NCI-H526 (cell line): ENCODE results near the gene NACC1.

Experiments
- DNase-seq, 2 experiments: peaks; one replicate each; lab custom pipeline; 2025; lab: John Stamatoyannopoulos, UW

NACC1 gene

GRCh38 chr19:13087795-13088537 lies 30.1 kb upstream of the NACC1 start:
- no peak for DNase-seq

- no peak for DNase-seq
Measured at GRCh38 chr19:13089139-13089856, 28.8 kb upstream of the NACC1 start.

- no peak for DNase-seq
Measured at GRCh38 chr19:13089857-13090507, 28.1 kb upstream of the NACC1 start.

GRCh38 chr19:13090511-13091231 lies 27.4 kb upstream of the NACC1 start:
- DNase-seq: no peak

- DNase-seq: no peak
Measured at GRCh38 chr19:13091400-13092157, 26.5 kb upstream of the NACC1 start.

GRCh38 chr19:13092158-13092543 lies 25.9 kb upstream of the NACC1 start:
- DNase-seq: no peak

GRCh38 chr19:13092606-13093235 lies 25.3 kb upstream of the NACC1 start:
- no peak for DNase-seq

- peak; percentile 40 to 67 for DNase-seq
Measured at GRCh38 chr19:13093407-13094105, 24.5 kb upstream of the NACC1 start.

GRCh38 chr19:13094106-13094504 lies 24.0 kb upstream of the NACC1 start:
- DNase-seq: no peak

GRCh38 chr19:13094771-13095392 lies 23.2 kb upstream of the NACC1 start:
- no peak for DNase-seq

GRCh38 chr19:13095393-13095784 lies 22.7 kb upstream of the NACC1 start:
- DNase-seq: no peak

- no peak for DNase-seq
Measured at GRCh38 chr19:13095934-13096927, 21.8 kb upstream of the NACC1 start.

- no peak for DNase-seq
Measured at GRCh38 chr19:13097033-13097462, 21.0 kb upstream of the NACC1 start.

- no peak for DNase-seq
Measured at GRCh38 chr19:13097463-13098258, 20.4 kb upstream of the NACC1 start.

- DNase-seq: peak in 1 of 2 experiments; percentile 20
Measured at GRCh38 chr19:13098277-13099072, 19.6 kb upstream of the NACC1 start.

GRCh38 chr19:13099073-13099999 lies 18.7 kb upstream of the NACC1 start:
- DNase-seq: peak in 1 of 2 experiments; percentile 28
